H1 (cell line): ENCODE data around the gene SLAMF1.

Experiments
- TCF12 ChIP-seq: IDR thresholded peaks from 2 replicates; pipeline ENCODE4 v1.6.1; 2011; ENCODE audit warnings: low read depth, mild to moderate bottlenecking, low read length
- TF ChIP-seq, protein P1 (sequence below): IDR thresholded peaks from 2 replicates; pipeline ENCODE4 v1.6.1; 2011; ENCODE audit warnings: low read depth, mild to moderate bottlenecking, low read length; ENCODE audit not compliant: insufficient read depth
- TF ChIP-seq, protein P2 (sequence below), 3 experiments: IDR thresholded peaks; 1 replicate in 2 of 3; 2 replicates in 1 of 3; pipeline versions ENCODE4 v1.5.1 to v1.6.1; 2011; ENCODE audit warnings: low read length in 3 of 3, mild to moderate bottlenecking in 3 of 3, inconsistent platforms in 2 of 3, low read depth in 1 of 3, moderate library complexity in 1 of 3; ENCODE audit not compliant: insufficient read depth in 1 of 3; ENCODE audit errors: control extremely low read depth in 1 of 3

DNA sequence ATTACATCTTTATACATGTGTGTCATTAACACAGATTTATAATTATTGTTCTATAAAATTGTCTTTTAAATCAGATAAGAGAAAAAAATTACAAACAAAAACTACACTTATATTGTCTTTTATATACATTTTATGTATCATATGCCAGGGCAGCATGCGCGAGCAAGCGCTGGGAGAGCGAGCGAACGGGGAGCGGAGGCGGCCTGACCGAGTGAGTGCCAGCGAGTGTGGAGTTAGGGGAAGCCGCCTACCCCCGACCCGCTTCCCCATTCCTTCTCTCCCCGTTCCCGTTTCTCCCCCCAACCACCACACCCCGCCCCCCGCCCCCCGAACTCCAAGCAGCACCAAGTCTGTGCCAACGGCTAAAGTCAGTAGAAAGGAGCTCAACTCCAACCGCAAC, 23.0 kb upstream of the SLAMF1 start:
- TF ChIP-seq, protein P1, sequence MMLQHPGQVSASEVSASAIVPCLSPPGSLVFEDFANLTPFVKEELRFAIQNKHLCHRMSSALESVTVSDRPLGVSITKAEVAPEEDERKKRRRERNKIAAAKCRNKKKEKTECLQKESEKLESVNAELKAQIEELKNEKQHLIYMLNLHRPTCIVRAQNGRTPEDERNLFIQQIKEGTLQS: no peak
- TF ChIP-seq, protein P2, sequence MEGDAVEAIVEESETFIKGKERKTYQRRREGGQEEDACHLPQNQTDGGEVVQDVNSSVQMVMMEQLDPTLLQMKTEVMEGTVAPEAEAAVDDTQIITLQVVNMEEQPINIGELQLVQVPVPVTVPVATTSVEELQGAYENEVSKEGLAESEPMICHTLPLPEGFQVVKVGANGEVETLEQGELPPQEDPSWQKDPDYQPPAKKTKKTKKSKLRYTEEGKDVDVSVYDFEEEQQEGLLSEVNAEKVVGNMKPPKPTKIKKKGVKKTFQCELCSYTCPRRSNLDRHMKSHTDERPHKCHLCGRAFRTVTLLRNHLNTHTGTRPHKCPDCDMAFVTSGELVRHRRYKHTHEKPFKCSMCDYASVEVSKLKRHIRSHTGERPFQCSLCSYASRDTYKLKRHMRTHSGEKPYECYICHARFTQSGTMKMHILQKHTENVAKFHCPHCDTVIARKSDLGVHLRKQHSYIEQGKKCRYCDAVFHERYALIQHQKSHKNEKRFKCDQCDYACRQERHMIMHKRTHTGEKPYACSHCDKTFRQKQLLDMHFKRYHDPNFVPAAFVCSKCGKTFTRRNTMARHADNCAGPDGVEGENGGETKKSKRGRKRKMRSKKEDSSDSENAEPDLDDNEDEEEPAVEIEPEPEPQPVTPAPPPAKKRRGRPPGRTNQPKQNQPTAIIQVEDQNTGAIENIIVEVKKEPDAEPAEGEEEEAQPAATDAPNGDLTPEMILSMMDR (IDR thresholded peaks at IDR 0.05; ENCODE audit: control extremely low read depth in 1 of 3, insufficient read depth in 1 of 3, low read depth in 1 of 3, low read length in 3 of 3): no peak
- TF ChIP-seq TCF12: no peak
